Measurements from ENCODE around the gene C3orf38.
A peak's percentile ranks its signal among the peaks of the same experiment; 100 is the strongest.

- no peak for TF ChIP-seq YY1 (IDR thresholded peaks at IDR 0.05; ENCODE audit: low read depth)
- TF ChIP-seq RAD21 (IDR thresholded peaks at IDR 0.05; ENCODE audit: low read depth), result peak; percentile 63
- no peak for TF ChIP-seq MAX (IDR thresholded peaks at IDR 0.05)
- no peak for TF ChIP-seq REST (IDR thresholded peaks at IDR 0.05; ENCODE audit: low read depth)
- TF ChIP-seq FOXM1 (IDR thresholded peaks at IDR 0.05; ENCODE audit: borderline replicate concordance, low read depth), result no peak
- no peak for TF ChIP-seq EP300 (IDR thresholded peaks at IDR 0.05; ENCODE audit: borderline replicate concordance)
- no peak for TF ChIP-seq TCF12 (IDR thresholded peaks at IDR 0.05; ENCODE audit: low read depth)
- no peak for TF ChIP-seq CEBPB (IDR thresholded peaks at IDR 0.05)
- TF ChIP-seq TAF1 (IDR thresholded peaks at IDR 0.05; ENCODE audit: low read depth), result no peak
- no peak for TF ChIP-seq USF1 (IDR thresholded peaks at IDR 0.05)
- no peak for TF ChIP-seq EGR1 (IDR thresholded peaks at IDR 0.05)
- TF ChIP-seq TEAD4 (IDR thresholded peaks at IDR 0.05), result no peak
Observed at GRCh38 chr3:88113311-88114162, 36.2 kb upstream of the C3orf38 start.
